Measurements from ENCODE around the gene DLG3. TPM values are rescaled to one million over a fixed set of nuclear protein-coding genes. Genes with fewer than 3 reads are reported as not detected.

DLG3 gene
- total and polyA plus RNA-seq, 11 donors = 6.1 to 14.8 (median 9.6) TPM

DNA sequence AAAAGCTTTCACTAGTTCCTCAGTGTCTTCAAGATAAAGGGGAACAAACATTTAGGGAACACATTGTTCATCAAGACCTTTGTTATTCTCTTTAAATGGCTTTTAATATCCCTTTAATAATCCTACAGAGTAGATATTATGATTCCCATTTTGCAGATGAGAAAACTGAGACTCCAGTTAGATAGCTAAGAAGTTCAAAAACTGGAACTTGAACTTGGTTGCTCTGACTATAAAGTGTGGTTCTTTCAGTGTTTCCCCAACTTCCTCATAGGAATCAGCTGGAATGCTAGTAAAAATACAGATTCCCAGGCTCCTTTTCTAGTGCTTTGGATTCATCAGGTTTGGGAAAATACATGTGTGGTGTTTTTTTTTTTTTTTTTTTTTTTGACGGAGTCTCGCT is 37.7 kb downstream of the DLG3 start:
- H3K4me1 ChIP-seq = peaks cover 0 to 39% (median 13%) of the 10 kb centered on the region in 12 donors
- no peak for ATAC-seq
- H3K36me3 ChIP-seq = no peaks in the 10 kb centered on the region
- peak overlapping the region in 7 of 12 donors; percentile 37 to 87 (median 69) for H3K27ac ChIP-seq
- no peak for TF ChIP-seq POLR2A (IDR thresholded peaks at IDR 0.05)
- TF ChIP-seq, protein P1, sequence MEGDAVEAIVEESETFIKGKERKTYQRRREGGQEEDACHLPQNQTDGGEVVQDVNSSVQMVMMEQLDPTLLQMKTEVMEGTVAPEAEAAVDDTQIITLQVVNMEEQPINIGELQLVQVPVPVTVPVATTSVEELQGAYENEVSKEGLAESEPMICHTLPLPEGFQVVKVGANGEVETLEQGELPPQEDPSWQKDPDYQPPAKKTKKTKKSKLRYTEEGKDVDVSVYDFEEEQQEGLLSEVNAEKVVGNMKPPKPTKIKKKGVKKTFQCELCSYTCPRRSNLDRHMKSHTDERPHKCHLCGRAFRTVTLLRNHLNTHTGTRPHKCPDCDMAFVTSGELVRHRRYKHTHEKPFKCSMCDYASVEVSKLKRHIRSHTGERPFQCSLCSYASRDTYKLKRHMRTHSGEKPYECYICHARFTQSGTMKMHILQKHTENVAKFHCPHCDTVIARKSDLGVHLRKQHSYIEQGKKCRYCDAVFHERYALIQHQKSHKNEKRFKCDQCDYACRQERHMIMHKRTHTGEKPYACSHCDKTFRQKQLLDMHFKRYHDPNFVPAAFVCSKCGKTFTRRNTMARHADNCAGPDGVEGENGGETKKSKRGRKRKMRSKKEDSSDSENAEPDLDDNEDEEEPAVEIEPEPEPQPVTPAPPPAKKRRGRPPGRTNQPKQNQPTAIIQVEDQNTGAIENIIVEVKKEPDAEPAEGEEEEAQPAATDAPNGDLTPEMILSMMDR (IDR thresholded peaks at IDR 0.05) = no peak
- peaks cover 0 to 41% (median 0%) of the 10 kb centered on the region in 9 donors for H3K27me3 ChIP-seq
- no peaks in the 10 kb centered on the region for H3K9me3 ChIP-seq
- no peak overlapping the region for H3K4me3 ChIP-seq
- WGBS, 4 donors = 92 to 100% (median 97%) methylated on average over 1 to 2 of the region's 2 CpGs
- no peak for DNase-seq
- intact Hi-C loops (cut with DNase I) = no loop called here

DNA sequence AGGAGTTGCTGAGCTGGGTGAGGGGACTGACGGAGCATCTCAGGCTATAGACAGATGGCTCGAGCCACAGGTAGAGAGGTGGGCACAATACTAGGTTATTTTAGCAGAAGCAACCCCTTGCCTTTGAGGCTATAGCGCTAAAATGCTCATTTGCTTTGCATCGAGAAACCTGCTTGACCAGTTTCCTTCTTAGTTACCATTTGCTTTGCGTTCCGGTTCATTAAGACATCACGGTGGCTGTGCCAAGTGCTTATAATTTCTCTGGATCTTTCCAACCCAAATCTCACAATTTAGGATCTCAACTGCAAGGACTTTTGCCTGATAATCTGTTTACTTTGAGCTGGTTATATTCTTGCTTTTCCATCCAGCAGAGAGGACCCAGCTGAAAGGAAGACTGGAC is 40.8 kb downstream of the DLG3 start:
- H3K27me3 ChIP-seq = peaks cover 0 to 26% (median 0%) of the 10 kb centered on the region in 9 donors
- ATAC-seq (no peak), DNase-seq (no peak)
- no peak overlapping the region for H3K4me3 ChIP-seq
- H3K27ac ChIP-seq = no peak overlapping the region
- 79 to 95% (median 88%) methylated on average over 7 of the region's 7 CpGs for WGBS, 4 donors
- H3K9me3 ChIP-seq = no peaks in the 10 kb centered on the region
- intact Hi-C loops (cut with DNase I) = no loop called here
- H3K4me1 ChIP-seq = peaks cover 0 to 11% (median 5%) of the 10 kb centered on the region in 12 donors
- H3K36me3 ChIP-seq = no peaks in the 10 kb centered on the region
- TF ChIP-seq, protein P1 (IDR thresholded peaks at IDR 0.05) = no peak
- TF ChIP-seq POLR2A (IDR thresholded peaks at IDR 0.05) = no peak

DNA sequence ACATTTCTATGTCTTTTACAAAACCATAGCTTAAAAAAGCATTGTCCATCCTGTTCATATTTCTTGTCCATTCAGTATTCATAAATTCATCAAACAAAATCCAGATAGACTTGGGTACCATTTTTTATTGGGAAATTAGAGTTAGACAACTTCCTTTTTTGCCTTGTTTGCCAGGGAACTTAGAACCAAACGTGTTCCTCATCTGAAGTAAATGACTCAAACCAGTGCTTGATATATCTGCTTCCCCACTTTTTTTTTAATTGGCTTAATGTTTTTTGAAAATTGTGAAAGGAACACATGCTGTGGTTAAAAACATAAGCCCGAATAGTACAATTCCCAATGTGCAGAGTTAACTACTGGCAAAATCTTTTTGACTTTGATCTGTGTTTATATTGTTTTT is 44.2 kb downstream of the DLG3 start:
- H3K27me3 ChIP-seq = peaks cover 0 to 16% (median 0%) of the 10 kb centered on the region in 9 donors
- ATAC-seq (no peak), DNase-seq (no peak)
- 55 to 81% (median 65%) methylated on average over 2 of the region's 2 CpGs for WGBS, 4 donors
- H3K4me3 ChIP-seq = no peak overlapping the region
- TF ChIP-seq, protein P1 (IDR thresholded peaks at IDR 0.05) = no peak
- no peak for TF ChIP-seq POLR2A (IDR thresholded peaks at IDR 0.05)
- intact Hi-C loops (cut with DNase I) = no loop called here
- H3K27ac ChIP-seq = no peak overlapping the region
- no peaks in the 10 kb centered on the region for H3K4me1 ChIP-seq
- H3K36me3 ChIP-seq = peaks cover 0 to 20% (median 14%) of the 10 kb centered on the region in 9 donors
- H3K9me3 ChIP-seq = no peaks in the 10 kb centered on the region

DNA sequence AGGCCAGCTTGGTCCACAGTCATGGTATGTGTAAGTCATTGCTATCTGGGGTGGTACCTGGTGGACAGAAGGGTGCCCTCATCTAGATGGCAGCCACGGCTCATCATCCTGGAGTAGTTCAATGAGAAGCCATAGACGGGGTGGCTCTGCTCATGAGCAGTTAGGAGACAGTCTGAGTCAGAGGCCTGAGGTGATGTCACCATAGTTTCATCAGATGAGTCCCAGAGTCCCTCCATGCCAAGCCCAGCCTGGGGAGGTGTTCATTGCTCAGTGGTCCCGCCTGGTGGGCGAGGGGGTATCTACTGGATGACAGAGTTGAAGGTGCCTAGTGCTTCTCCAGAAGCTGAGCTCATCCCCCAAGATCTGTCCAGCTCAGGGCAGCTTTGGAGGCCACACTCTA is 49.8 kb downstream of the DLG3 start:
- no peak for ATAC-seq
- Histone ChIP-seq H3K9me3 (no peaks in the 10 kb centered on the region), H3K4me3 (no peak overlapping the region), H3K4me1 (no peaks in the 10 kb centered on the region), H3K27me3 (peaks cover 0 to 21% (median 0%) of the 10 kb centered on the region in 9 donors), H3K27ac (no peak overlapping the region), H3K36me3 (peaks cover 0 to 41% (median 18%) of the 10 kb centered on the region in 9 donors)
- TF ChIP-seq, protein P1 (IDR thresholded peaks at IDR 0.05) = no peak
- no peak for TF ChIP-seq POLR2A (IDR thresholded peaks at IDR 0.05)
- intact Hi-C loops (cut with DNase I) = no loop called here
- no peak for DNase-seq
- WGBS, 4 donors = 33 to 96% (median 71%) methylated on average over 1 to 4 of the region's 4 CpGs

Measured in heart left ventricle (tissue), 16 donors.